NCI-H1092 (cell line): ENCODE measurements around the gene SOAT2.

Experiments used
- DNase-seq: peaks from one replicate; lab custom pipeline; 2025; lab: John Stamatoyannopoulos, UW

The SOAT2 gene, protein sequence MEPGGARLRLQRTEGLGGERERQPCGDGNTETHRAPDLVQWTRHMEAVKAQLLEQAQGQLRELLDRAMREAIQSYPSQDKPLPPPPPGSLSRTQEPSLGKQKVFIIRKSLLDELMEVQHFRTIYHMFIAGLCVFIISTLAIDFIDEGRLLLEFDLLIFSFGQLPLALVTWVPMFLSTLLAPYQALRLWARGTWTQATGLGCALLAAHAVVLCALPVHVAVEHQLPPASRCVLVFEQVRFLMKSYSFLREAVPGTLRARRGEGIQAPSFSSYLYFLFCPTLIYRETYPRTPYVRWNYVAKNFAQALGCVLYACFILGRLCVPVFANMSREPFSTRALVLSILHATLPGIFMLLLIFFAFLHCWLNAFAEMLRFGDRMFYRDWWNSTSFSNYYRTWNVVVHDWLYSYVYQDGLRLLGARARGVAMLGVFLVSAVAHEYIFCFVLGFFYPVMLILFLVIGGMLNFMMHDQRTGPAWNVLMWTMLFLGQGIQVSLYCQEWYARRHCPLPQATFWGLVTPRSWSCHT

DNA sequence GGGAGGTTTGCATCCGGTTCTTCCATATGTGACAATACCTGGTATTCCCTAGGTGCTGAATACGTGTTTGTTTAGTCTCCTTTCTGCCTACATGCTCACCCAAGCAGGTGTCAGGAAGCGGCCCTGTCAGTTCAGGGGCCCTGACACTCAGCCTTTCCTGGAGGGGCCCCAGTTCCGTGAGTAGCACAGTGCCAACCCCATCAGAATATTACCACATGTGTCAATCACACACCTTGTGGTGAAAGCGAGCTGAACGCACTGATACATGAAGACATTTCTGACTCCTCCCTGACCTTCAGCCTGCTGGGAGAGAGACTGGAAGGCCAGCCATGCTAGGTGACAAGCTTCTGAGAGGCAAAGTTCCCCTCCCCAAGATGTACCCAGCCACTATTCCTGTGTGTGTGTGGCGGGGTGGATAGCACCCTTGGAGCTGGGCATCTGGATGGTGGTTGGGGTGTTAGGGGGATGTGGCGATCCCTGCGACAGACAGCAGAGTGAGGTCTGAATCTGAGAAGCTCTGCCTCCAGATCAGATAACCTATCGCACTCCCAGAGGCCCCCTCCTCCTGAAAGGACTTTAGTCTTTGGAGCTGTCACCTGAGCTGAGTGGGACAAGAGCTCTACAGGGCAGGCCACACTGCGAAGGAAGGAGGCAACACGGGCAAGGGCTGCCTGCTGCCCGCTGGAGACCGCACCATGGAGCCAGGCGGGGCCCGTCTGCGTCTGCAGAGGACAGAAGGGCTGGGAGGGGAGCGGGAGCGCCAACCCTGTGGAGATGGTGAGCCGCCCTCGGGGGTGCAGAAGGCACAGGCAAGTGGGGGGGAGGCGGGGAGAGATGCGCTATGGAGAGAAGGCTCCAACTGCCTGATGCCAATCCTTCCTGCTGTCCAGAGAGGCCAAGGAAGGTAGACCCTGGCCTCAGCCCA lies at the start of gene SOAT2:
TSS of gene SOAT2 (plus strand) at position 604 of the 925 bp plus-strand sequence. CDS start at position 696, 92 bp downstream.
- no peak for DNase-seq

DNA sequence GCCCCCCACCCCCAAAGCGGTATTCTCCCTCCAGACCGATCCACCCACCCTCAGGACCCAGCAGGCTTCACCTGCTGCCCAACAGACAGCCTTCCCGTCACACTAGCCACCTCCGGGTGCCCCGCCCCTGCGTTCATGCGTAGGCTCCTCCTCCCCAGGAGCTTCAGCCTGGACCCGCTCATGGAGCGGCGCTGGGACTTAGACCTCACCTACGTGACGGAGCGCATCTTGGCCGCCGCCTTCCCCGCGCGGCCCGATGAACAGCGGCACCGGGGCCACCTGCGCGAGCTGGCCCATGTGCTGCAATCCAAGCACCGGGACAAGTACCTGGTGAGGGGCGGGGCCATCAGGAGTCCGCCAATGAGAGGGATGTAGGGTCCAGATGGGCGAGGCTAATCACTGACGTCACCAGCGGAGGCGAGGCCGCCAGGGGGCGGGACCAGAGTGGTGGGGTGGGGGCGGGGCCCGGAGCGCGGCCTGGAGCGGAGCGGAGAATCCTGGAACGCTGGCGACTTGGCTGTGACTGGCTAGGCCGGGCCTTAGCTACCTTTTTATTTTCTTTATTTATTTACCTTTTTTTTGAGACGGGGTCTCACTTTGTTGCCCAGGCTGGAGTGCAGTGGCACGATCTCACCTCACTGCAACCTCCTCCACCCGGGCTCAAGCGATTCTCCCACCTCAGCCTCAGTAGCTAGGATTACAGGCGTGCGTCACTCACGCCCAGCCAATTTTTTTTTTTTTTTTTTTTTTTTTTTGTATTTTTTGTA lies 49.0 kb upstream of the SOAT2 start:
- peak; percentile 88 for DNase-seq

DNA sequence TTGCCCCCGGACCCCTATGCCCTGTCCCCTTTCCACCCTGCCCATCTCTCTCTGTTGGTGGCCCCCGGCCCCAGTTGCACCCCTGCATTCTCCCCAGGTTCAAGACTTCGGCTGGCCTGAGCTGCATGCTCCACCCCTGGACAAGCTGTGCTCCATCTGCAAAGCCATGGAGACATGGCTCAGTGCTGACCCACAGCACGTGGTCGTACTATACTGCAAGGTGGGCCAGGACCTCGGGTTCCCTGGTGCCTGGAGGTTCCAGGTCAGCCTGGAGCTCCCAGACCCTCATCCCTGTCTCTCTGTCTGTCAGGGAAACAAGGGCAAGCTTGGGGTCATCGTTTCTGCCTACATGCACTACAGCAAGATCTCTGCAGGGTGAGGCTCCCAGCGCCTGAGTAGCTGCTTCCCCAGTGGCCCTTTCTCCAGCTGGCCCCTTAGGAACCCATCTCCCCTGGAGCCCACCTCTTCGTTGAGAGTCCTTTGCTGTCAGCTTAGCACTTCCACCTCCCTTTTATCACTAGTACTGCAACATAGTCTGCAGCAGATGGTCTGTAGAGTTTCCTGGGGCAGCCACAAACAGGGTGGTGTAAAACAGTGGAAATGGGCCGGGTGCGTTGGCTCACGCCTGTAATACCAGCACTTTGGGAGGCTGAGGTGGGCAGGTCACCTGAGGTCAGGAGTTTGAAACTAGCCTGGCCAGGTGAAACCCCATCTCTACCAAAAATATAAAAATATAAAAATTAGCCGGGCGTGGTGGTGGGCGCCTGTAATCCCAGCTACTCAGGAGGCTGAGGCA lies 47.6 kb upstream of the SOAT2 start:
- no peak for DNase-seq

DNA sequence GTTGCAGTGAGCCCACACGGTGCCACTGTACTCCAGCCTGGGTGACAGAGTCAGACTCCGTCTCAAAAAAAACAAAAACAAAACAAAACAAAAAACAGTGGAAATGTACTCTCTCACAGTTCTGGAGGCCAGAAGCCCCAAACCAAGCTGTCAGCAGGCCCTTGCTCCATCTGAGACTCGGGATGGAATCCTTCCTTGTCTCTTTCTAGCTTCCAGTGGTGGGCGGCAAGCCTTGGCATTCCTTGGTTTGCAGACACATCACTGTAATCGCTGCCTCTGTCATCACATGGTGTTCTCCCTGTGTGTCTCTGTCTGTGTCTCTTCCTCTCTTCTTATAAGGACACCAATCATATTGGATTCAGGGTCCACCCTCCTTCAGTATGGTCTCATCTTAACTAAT lies 47.0 kb upstream of the SOAT2 start:
- DNase-seq = no peak

DNA sequence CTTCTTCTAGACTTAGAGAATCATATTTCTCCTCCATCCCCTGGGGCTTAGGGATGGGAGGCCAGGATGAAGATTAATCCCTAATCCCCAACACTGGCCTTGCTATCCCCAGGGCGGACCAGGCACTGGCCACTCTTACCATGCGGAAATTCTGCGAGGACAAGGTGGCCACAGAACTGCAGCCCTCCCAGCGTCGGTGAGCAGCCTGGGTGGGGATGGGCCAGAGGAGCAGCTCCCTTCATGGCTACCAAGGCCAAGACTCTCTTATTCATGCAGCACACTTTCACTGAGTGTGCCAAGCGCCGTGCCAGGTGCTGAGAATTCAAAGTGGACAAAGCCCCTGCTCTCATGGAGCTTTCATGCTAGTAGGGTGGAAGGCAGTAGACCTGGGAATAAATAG lies 46.4 kb upstream of the SOAT2 start:
- no peak for DNase-seq

DNA sequence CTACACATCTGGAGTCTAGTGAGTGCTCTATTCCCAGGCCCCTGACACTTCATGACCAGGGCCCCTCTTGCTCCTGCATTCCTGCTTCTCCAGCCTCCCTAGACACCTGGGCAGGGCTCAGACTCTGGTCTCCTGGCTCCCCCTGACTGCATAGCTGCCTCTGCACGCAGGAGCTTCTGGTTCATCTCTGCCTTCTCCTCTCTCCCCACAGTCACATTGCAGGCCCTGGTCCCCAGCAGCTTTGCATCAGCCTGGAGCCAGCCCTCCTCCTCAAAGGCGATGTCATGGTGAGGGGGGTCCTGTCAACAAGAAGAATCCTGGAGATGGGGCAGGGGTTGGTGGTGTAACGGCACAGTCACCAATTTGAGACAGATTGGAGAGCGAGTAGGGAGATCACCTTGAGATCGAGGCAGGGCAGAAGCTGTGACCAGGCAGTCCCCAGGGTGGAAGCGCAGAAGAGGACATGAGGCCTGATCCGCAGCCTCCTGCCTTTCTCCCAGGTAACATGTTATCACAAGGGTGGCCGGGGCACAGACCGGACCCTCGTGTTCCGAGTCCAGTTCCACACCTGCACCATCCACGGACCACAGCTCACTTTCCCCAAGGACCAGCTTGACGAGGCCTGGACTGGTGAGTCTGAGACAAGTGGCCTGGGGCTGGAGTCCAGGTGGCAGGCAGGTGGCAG lies 45.3 kb upstream of the SOAT2 start:
- DNase-seq = no peak

DNA sequence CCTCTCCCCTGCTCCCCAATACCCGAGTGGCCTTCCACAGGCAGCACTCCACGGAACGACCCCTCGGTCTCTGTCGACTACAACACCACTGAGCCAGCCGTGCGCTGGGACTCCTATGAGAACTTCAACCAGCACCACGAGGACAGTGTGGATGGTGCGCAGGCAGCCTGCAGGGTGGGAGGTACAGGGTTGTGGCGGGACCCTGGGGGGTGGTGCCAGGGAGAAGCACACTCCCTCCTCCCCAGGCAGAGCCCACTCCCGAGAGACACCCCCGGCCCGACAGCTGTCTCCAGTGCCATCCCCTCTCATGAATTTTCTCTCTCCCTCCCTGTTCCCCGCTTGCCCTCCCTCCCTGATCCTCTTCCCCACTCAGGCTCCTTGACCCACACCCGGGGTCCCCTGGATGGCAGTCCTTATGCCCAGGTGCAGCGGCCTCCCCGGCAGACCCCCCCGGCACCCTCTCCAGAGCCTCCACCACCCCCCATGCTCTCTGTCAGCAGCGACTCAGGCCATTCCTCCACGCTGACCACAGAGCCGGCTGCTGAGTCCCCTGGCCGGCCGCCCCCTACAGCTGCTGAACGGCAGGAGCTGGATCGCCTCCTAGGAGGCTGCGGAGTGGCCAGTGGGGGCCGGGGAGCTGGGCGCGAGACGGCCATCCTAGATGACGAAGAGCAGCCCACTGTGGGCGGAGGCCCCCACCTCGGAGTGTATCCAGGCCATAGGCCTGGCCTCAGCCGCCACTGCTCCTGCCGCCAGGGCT lies 44.4 kb upstream of the SOAT2 start:
- no peak for DNase-seq

DNA sequence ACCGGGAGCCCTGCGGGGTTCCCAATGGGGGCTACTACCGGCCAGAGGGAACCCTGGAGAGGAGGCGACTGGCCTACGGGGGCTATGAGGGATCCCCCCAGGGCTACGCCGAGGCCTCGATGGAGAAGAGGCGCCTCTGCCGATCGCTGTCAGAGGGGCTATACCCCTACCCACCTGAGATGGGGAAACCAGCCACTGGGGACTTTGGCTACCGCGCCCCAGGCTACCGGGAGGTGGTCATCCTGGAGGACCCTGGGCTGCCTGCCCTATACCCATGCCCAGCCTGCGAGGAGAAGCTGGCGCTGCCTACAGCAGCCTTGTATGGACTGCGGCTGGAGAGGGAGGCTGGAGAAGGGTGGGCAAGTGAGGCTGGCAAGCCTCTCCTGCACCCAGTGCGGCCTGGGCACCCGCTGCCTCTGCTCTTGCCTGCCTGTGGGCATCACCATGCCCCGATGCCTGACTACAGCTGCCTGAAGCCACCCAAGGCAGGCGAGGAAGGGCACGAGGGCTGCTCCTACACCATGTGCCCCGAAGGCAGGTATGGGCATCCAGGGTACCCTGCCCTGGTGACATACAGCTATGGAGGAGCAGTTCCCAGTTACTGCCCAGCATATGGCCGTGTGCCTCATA lies 43.7 kb upstream of the SOAT2 start:
- no peak for DNase-seq

DNA sequence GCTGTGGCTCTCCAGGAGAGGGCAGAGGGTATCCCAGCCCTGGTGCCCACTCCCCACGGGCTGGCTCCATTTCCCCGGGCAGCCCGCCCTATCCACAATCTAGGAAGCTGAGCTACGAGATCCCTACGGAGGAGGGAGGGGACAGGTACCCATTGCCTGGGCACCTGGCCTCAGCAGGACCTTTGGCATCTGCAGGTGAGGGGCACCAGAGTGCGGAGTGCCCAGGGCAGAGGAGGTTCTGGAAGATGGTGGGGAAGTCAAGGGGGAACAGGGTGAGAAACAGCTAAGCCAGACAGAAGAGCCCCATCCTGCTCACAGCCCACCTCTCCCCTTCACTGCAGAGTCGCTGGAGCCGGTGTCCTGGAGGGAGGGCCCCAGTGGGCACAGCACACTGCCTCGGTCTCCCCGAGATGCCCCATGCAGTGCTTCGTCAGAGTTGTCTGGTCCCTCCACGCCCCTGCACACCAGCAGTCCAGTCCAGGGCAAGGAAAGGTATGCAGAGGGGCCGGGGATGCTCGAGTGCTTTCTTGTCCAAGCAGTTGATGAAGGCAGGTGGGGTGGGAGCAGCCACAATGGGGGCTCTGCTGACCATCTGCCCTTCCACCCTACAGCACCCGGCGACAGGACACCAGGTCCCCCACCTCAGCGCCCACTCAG lies 43.1 kb upstream of the SOAT2 start:
- DNase-seq = no peak

DNA sequence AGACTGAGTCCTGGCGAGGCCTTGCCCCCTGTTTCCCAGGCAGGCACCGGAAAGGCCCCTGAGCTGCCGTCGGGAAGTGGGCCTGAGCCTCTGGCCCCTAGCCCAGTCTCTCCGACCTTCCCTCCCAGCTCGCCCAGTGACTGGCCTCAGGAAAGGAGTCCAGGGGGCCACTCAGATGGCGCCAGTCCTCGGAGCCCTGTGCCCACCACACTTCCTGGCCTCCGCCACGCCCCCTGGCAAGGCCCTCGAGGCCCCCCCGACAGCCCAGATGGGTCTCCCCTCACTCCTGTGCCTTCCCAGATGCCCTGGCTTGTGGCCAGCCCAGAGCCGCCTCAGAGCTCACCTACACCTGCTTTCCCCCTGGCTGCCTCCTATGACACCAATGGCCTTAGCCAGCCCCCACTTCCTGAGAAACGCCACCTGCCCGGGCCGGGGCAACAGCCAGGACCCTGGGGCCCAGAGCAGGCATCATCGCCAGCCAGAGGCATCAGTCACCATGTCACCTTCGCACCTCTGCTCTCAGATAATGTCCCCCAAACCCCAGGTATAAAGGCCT lies 42.5 kb upstream of the SOAT2 start:
- peak; percentile 46 for DNase-seq

DNA sequence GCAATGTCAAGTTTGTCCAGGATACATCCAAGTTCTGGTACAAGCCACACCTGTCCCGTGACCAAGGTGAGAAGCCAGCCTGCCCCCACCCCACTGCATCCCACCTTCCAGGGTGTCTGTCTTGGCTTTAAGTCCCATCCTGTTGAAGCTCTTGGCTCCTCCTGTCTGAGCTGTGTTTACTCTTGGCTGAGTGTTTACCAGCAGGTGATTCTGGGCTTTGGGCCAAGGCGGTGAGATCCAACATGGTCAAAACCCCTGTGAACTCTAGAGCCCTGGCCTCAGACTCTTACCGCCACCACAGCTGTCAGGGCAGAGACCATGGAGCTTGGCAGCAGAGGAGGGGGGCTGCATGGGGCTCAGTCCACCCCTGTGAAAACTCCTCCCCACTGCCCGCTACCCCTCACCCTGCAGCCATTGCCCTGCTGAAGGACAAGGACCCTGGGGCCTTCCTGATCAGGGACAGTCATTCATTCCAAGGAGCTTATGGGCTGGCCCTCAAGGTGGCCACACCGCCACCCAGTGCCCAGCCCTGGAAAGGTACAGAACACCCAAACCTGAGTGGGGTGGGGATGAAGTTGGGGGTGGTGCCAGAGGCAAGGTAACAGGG lies 41.8 kb upstream of the SOAT2 start:
- DNase-seq = peak; percentile 84

DNA sequence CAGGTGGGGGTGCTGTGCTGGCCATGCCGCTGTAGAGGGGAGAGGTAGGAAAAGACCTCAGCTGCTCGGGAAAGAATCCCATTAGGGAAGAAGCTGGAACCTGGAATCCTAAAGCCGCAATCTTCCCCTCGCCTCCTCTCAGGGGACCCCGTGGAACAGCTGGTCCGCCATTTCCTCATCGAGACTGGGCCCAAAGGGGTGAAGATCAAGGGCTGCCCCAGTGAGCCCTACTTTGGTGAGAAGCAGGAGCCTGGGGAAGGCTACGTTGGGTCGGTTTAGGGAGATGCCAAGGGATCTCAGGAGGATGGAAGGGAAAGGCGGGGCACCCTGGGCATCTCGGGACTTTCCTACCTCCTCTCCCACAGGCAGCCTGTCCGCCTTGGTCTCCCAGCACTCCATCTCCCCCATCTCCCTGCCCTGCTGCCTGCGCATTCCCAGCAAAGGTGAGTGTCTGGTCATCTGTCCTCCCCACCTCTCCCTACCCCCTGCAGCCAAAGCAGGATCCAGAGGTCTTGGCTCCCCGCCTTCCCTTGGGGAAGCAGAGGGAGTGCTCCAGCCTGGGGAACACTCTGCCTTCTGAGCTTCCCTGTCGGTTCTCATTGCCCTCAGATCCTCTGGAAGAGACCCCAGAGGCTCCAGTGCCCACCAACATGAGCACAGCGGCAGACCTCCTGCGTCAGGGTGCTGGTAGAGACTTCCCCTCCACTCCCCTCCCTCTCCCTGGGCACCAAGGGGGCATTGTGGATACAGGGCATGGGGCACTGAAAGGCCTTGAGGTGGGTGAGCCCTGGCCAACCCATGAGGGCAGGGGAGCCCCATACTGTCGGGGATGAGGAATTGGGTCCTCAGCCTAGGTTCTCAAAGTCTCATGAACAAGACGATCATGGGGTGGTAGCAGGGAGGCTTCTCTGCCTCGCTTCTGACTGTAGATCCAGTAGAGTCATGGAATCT lies 41.0 kb upstream of the SOAT2 start:
- no peak for DNase-seq

DNA sequence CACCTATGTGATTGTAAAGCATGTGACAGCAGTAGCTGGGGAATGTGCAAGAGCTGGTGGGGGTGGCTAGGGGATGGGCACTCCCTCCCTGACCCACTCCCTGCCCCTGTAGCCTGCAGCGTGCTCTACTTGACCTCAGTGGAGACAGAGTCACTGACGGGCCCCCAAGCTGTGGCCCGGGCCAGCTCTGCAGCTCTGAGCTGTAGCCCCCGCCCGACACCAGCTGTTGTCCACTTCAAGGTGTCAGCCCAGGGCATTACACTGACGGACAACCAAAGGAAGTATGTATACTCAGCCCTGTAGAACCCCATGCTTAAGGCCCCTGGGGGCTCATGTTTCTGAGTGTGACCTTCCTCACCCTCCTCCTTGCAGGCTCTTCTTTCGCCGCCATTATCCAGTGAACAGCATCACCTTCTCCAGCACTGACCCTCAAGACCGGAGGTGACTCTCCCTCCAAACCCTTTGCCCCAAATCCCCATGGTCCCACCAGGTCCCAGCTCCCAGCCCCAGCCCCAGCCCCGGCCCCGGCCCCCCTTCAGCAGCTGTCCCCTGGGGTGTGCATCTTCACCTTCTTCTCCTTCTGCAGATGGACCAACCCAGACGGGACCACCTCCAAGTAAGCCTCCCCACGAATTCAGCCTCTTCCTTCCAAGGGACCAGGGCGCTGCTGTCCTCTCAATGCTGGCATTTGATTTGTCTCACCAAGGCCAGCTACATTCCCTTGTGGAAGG lies 40.1 kb upstream of the SOAT2 start:
- DNase-seq = no peak

DNA sequence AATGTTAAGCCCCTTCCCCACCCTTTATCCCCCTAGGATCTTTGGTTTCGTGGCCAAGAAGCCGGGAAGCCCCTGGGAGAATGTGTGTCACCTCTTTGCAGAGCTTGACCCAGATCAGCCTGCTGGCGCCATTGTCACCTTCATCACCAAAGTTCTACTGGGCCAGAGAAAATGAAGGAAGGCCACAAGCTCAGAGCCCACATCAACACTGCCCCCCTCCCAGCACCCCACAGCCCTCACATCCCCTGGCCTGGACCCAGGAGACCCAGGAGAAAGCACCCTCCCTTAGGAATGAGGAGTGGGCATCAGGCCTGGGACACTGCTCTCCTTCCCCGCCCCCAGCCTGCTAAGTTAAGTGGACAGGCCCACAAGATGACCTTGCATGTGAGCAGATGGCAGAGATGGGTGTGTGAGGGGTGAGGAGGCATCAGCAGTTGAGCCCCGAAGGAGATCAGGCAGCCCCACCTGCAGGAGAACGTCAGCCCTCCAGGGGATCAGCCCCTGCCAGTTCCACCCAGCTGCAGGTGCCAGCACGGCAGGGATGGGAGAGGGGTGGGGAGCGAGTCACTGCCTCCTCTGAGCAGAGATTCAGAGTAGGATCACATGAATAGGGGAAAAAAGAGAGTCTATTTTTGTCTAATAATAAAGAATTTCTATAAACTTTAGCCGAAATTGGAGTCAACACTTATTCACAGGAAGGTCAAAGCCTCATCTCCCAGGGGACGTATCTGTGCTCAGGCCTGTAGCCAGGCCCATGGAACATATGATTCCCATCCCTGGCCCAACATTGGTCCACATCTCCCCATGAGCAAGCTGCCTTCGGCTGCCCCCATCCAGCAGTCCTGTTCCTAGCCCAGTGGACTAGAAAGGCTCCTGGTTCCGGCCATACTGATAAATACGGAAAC lies 39.3 kb upstream of the SOAT2 start:
- no peak for DNase-seq
